A549 (cell line): ENCODE measurements around the gene B4GALT6.

Experiments
- POLR2A ChIP-seq: IDR thresholded peaks from 2 replicates; pipeline ENCODE4 v1.6.1; 2012; ENCODE audit warnings: mild to moderate bottlenecking, low read length
- TP53 ChIP-seq: fragments of 250-450 bp; sonication (Bioruptor Pico); IDR thresholded peaks from 2 replicates; pipeline ENCODE4 v1.5.0; 2021; ENCODE audit warnings: mild to moderate bottlenecking, moderate library complexity

GRCh38 chr18:31619291-31619690 lies 65.1 kb downstream of the B4GALT6 start:
- TF ChIP-seq TP53 (CRISPR knock-in tag) (no peak), POLR2A (no peak)
